Measurements from ENCODE around the gene RAB11FIP3.

RAB11FIP3 gene

GRCh38 chr16:396199-396598, 29.2 kb upstream of the RAB11FIP3 start:
- TF ChIP-seq, protein P1, sequence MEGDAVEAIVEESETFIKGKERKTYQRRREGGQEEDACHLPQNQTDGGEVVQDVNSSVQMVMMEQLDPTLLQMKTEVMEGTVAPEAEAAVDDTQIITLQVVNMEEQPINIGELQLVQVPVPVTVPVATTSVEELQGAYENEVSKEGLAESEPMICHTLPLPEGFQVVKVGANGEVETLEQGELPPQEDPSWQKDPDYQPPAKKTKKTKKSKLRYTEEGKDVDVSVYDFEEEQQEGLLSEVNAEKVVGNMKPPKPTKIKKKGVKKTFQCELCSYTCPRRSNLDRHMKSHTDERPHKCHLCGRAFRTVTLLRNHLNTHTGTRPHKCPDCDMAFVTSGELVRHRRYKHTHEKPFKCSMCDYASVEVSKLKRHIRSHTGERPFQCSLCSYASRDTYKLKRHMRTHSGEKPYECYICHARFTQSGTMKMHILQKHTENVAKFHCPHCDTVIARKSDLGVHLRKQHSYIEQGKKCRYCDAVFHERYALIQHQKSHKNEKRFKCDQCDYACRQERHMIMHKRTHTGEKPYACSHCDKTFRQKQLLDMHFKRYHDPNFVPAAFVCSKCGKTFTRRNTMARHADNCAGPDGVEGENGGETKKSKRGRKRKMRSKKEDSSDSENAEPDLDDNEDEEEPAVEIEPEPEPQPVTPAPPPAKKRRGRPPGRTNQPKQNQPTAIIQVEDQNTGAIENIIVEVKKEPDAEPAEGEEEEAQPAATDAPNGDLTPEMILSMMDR (conservative IDR thresholded peaks at IDR 0.05; ENCODE audit: control insufficient read depth, insufficient read depth, low read depth, low read length), result no peak
- no peak overlapping the region for H3K4me3 ChIP-seq (ENCODE audit: control insufficient read depth, low read depth, low read length)
- DNase-seq (ENCODE audit: low read depth), result no peak

DNA sequence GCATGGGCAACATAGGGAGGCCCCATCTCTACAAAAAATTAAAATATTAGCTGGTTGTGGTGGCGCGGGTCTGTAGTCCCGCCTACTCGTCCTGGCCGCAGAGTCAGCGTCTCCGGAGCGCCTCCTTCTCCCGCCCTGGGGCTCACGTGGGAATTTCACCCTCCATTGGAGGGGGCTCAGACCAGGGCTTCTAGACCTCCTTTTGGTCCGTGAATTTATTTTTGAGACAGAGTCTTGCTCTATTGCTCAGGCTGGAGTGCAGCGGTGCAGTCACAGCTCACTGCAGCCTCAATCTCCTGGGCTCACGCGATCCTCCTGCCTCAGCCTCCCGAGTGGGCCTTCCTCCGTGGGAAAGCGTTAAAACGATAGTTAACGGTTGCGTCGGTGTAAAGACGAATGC, 28.8 kb upstream of the RAB11FIP3 start:
- DNase-seq (ENCODE audit: low read depth), result peak; percentile 46
- TF ChIP-seq, protein P1 (conservative IDR thresholded peaks at IDR 0.05; ENCODE audit: control insufficient read depth, insufficient read depth, low read depth, low read length), result no peak
- H3K4me3 ChIP-seq (ENCODE audit: control insufficient read depth, low read depth, low read length), result peak overlapping the region; percentile 51

DNA sequence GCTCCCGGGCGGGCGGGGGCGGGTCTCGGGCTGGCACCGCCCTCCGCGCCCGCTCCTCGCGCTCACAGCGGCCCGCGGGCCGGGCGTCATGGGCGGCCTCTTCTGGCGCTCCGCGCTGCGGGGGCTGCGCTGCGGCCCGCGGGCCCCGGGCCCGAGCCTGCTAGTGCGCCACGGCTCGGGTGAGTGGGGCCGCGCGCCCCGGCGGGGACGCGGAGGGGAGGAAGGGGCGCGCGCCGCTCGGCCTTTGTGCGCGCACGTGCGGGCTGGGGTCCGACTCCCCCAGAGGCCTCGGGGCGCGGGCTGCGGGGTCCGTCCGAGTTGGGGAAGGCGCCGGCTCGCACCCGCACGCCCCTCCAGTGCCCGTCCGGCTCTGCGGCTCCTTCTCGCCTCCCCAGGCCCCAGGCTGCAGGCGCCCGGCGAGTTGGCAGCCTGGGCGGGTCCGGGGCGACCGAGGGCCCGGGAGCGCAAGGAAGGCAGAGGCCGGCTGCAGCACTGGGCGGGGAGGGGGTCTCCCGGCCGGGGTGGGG, 28.3 kb upstream of the RAB11FIP3 start, which contains the start of gene NME4:
TSS of gene NME4 (plus strand) at position 65 of the 527 bp plus-strand sequence. CDS start at position 89, 24 bp downstream.
- DNase-seq (ENCODE audit: low read depth), result no peak
- TF ChIP-seq, protein P1 (conservative IDR thresholded peaks at IDR 0.05; ENCODE audit: control insufficient read depth, insufficient read depth, low read depth, low read length), result no peak
- H3K4me3 ChIP-seq (ENCODE audit: control insufficient read depth, low read depth, low read length), result peak within 1 kb of the TSS; percentile 51

DNA sequence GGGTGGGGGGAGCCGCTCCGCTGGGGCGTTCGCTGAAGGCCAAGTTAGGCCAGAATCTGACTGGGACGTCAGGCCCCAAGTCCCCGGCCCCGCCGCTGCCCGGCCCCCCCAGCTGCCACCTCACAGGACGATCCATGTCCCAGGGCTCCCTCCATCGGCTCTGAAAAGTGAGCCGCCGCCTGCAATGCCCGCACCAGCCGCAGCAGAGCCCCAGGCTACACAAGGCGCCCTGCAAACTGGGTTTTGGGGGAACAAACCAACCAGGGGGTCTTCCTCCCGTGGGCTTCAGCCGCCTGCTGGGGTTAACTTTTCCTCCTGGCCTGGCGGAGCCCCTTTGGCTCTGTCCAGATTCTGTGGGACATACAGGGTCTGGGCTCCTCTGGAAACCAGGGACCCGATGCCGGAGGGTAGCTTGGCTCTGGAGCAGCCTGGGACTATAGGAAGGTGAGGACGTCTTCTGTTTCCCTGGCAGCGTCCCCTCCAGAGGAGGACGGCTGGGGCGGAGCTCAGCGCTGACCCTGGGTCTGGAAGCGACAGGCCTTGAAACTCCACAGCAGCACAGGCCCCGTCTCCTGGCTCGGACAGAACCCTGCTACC, 27.6 kb upstream of the RAB11FIP3 start:
- H3K4me3 ChIP-seq (ENCODE audit: control insufficient read depth, low read depth, low read length), result peak overlapping the region; percentile 16
- TF ChIP-seq, protein P1 (conservative IDR thresholded peaks at IDR 0.05; ENCODE audit: control insufficient read depth, insufficient read depth, low read depth, low read length), result peak; percentile 26
- DNase-seq (ENCODE audit: low read depth), result peak; percentile 53

DNA sequence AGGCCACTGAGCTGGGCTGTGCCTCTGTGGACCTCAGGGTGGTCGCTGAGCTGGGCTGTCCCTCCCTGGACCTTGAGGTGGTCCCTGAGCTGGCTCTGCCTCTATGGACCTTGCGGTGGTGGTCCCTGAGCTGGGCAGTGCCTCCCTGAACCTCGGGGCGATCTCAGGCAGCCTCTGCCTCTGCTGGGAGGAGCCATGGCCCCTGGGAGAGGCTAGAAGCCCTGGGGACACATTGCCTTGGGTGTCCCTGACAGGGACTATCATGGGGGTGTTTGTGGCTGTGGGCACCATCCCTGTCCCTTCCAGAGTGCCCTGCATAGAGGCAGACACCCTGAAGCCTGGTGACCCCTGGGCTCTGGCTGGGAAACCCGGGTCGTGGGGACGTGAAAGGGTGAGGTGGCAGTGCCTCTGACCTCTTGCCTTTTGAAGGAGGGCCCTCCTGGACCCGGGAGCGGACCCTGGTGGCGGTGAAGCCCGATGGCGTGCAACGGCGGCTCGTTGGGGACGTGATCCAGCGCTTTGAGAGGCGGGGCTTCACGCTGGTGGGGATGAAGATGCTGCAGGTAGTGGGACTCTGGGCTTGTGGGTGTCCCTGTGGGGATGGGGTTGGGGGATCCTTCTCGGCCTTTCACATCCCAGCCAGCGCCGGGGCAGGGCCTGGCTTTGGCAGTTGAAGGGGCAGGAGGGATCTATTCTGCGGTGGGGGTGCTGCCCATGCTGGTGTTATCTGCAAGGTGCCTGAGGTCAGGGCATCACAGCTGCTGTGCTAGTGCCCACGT, 26.7 kb upstream of the RAB11FIP3 start:
- no peak for DNase-seq (ENCODE audit: low read depth)
- TF ChIP-seq, protein P1 (conservative IDR thresholded peaks at IDR 0.05; ENCODE audit: control insufficient read depth, insufficient read depth, low read depth, low read length), result no peak
- no peak overlapping the region for H3K4me3 ChIP-seq (ENCODE audit: control insufficient read depth, low read depth, low read length)

DNA sequence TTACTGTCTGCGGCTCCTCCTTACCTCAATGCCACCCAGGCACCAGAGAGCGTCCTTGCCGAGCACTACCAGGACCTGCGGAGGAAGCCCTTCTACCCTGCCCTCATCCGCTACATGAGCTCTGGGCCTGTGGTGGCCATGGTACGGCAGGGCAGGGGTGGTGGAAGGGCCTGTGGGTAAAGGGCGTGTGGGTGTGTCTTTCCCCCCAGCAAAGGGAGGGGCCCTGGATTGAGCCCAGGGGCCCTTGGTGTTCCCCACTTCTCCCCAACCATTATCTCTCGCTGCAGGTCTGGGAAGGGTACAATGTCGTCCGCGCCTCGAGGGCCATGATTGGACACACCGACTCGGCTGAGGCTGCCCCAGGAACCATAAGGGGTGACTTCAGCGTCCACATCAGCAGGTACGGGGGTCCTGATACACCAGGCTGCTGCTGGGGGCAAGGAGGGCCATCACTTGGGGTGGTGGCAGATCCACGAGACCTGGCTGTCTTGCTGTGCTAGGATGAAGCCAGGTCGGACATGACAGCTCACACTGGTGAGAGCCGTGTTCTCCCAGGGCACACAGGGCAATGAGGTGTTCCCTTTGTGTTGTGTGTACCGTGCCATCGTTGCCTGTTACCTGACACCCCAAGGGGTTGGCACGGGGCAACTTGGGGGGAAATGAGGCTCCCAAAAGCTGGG, 26.0 kb upstream of the RAB11FIP3 start:
- H3K4me3 ChIP-seq (ENCODE audit: control insufficient read depth, low read depth, low read length), result no peak overlapping the region

More for the DNA sequence above, 26.0 kb upstream of the RAB11FIP3 start:
- TF ChIP-seq, protein P1 (conservative IDR thresholded peaks at IDR 0.05; ENCODE audit: control insufficient read depth, insufficient read depth, low read depth, low read length), result no peak
- DNase-seq (ENCODE audit: low read depth), result no peak

Data from fibroblast of mammary gland (primary cell).